Gastroesophageal sphincter (tissue), 3 donors: ENCODE results near the gene LPIN1.

Experiments
- POLR2A ChIP-seq, 2 donors: fragments of 450-650 bp; IDR thresholded peaks; one replicate each; pipeline ENCODE4 v1.6.1; 2017; ENCODE audit warnings: antibody characterized with exemption in 2 of 2, mild to moderate bottlenecking in 2 of 2, moderate library complexity in 1 of 2
- POLR2AphosphoS5 ChIP-seq: sonication (generic); formaldehyde crosslinking; IDR thresholded peaks from one replicate; pipeline ENCODE4 v1.6.1; 2017; ENCODE audit warnings: antibody characterized with exemption
- TF ChIP-seq, protein P1 (sequence below), 4 experiments: fragments of 200-600 bp in 2 of 4; fragments of 450-650 bp in 2 of 4; sonication (generic) in 1 of 4; IDR thresholded peaks; one replicate each; pipeline ENCODE4 v1.5.1; 2017 to 2019; ENCODE audit warnings: antibody characterized with exemption in 4 of 4, mild to moderate bottlenecking in 2 of 4, moderate library complexity in 2 of 4

DNA sequence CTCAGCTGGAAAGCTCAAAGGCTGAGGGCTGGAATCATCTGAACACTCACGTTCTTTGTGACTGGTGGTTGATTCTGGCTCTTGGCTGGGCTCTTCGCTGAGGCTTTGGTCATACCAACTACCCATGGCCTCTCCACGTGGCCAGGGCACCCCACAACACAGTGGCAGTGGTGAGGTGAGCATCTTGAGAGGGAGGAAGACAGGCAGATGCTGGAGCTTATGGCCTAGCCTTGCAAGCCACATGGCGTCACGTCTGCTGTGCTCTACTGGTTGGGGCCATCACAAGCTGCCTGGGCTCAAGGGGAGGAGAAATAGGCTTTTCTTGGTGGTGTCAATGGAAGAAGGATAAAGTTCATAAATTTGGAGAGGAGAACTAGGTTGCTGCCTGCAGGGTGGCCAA, 19.6 kb downstream of the LPIN1 start:
- TF ChIP-seq POLR2AphosphoS5 (no peak), POLR2A (IDR thresholded peaks at IDR 0.05) (no peak)
- TF ChIP-seq, protein P1, sequence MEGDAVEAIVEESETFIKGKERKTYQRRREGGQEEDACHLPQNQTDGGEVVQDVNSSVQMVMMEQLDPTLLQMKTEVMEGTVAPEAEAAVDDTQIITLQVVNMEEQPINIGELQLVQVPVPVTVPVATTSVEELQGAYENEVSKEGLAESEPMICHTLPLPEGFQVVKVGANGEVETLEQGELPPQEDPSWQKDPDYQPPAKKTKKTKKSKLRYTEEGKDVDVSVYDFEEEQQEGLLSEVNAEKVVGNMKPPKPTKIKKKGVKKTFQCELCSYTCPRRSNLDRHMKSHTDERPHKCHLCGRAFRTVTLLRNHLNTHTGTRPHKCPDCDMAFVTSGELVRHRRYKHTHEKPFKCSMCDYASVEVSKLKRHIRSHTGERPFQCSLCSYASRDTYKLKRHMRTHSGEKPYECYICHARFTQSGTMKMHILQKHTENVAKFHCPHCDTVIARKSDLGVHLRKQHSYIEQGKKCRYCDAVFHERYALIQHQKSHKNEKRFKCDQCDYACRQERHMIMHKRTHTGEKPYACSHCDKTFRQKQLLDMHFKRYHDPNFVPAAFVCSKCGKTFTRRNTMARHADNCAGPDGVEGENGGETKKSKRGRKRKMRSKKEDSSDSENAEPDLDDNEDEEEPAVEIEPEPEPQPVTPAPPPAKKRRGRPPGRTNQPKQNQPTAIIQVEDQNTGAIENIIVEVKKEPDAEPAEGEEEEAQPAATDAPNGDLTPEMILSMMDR (IDR thresholded peaks at IDR 0.05): no peak
